Urinary bladder (tissue), 4 donors: ENCODE measurements around the gene DAD1. TPM values are rescaled to one million over a fixed set of nuclear protein-coding genes. Genes with fewer than 3 reads are reported as not detected.
"Not testable (repeated sequence)": the region's sequence is repeated elsewhere in the genome, so short reads cannot be mapped to it uniquely, and the experiment has no call there.

Experiments
- DNase-seq: peaks from one replicate; pipeline ENCODE4 v3.0.0-alpha.2; 2015; ENCODE audit errors: extremely low spot score
- H3K27ac ChIP-seq: one replicate; pipeline ENCODE4 v1.5.1; 2013; ENCODE audit warnings: low read depth, mild to moderate bottlenecking, moderate library complexity
- H3K36me3 ChIP-seq: one replicate; pipeline ENCODE4 v1.6.1; 2013; ENCODE audit warnings: mild to moderate bottlenecking, moderate library complexity; ENCODE audit not compliant: insufficient read depth
- H3K4me1 ChIP-seq: one replicate; pipeline ENCODE4 v1.6.1; 2013; ENCODE audit warnings: mild to moderate bottlenecking, moderate library complexity; ENCODE audit not compliant: insufficient read depth
- H3K4me3 ChIP-seq: one replicate; pipeline ENCODE4 v1.5.1; 2013; ENCODE audit warnings: low read depth, low read length
- WGBS: extraction: QIAGEN DNeasy Blood & Tissue Kit; methylation state at CpG from one replicate; pipeline ENCODE4 v1.1.7; 2013; 5-methylcytosine and 5-hydroxymethylcytosine counted together
- polyA plus RNA-seq: library from polyadenylated mRNA; stranded (reverse); fragments of 200-250 nt; gene quantifications from one replicate; pipeline ENCODE4 v1.2.3, GENCODE V29; 2013
- total RNA-seq: library from RNA; depleted of rRNA; stranded (reverse); fragments of >200 nt; gene quantifications from one replicate; pipeline ENCODE4 v1.2.3, GENCODE V29; 2014
- donor health status: healthy with polysubstance abuse.
- donor health status: healthy.

DAD1 gene
- total RNA-seq (214 TPM), polyA plus RNA-seq (222 TPM)

DNA sequence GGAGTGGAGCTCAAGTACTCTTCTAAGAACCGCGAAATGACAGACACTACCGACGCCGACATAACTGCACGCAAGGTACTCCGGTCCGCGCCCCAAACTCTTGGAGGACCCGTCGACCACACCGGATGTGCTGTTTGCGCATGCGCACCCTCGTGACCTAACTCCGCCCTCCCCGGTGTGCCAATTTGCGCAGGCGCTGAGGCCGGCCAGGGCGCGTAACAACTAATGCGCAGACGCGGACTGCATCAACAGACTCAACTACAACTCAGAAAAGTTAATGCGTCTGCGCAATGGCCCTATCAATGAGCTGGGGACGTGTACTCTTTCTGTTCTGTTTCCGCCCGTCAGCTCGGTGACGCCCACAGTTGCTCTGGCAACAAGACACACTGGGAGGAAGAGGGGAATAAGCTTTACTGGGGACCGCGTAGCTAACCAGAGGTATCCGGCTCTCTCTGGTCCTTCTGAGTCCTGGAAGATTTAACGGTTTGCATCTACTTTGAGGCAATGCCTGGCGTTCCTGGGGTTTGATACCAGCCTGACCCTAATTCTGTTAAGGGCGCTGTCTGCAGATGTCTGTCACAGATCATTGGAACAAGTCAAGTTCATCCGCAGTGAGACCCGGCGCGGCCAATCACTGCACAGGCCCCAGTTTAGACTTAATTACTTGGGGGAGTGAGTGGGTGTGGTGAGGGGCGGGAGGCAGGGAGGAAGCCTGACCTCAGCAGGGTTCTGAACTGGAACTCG, at the start of gene DAD1:
Gene DAD1, minus strand, starts transcription at position 129 of the 744 bp plus-strand sequence. Its CDS starts 67 bp downstream, at position 62.
- WGBS, result under 1% methylated on average over 44 of the region's 44 CpGs
- H3K4me1 ChIP-seq, result peaks cover 2% of the 10 kb centered on the region
- H3K4me3 ChIP-seq, result peak within 1 kb of the TSS; percentile 78
- peak within 1 kb of the TSS; percentile 96 for H3K27ac ChIP-seq
- peak; percentile 99 for DNase-seq
- no peaks in the 10 kb centered on the region for H3K36me3 ChIP-seq

DNA sequence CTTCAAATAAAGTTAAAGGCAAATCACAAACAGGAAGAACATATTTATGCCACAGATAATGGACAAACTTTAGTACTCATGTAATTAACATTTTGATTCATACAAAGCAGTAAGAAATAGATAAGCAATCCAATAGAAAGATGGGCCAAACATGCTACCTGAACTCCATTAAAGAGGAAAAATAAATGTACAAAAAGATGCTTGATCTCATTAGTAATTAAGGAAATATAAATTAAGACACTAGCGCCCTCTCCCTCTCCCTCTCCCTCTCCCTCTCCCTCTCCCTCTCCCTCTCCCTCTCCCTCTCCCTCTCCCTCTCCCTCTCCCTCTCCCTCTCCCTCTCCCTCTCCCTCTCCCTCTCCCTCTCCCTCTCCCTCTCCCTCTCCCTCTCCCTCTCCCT, 47.0 kb upstream of the DAD1 start:
- not testable (repeated sequence) for DNase-seq, H3K36me3 ChIP-seq, H3K4me3 ChIP-seq, H3K27ac ChIP-seq, H3K4me1 ChIP-seq
- WGBS, result 0% methylated on average over 1 of the region's 1 CpG

GRCh38 chr14:22634233-22634900, 45.3 kb upstream of the DAD1 start:
- no peak for DNase-seq
- Histone ChIP-seq H3K4me1 (no peaks in the 10 kb centered on the region), H3K4me3 (no peak overlapping the region), H3K36me3 (no peaks in the 10 kb centered on the region), H3K27ac (no peak overlapping the region)
- 87% methylated on average over 8 of the region's 8 CpGs for WGBS

GRCh38 chr14:22630486-22630885, 41.5 kb upstream of the DAD1 start:
- Histone ChIP-seq H3K36me3 (no peaks in the 10 kb centered on the region), H3K4me3 (no peak overlapping the region), H3K4me1 (peaks cover 2% of the 10 kb centered on the region), H3K27ac (no peak overlapping the region)
- 70% methylated on average over 2 of the region's 2 CpGs for WGBS
- DNase-seq, result no peak

GRCh38 chr14:22630066-22630465, 41.0 kb upstream of the DAD1 start:
- 97% methylated on average over 3 of the region's 3 CpGs for WGBS
- Histone ChIP-seq H3K4me1 (peaks cover 2% of the 10 kb centered on the region), H3K4me3 (no peak overlapping the region), H3K36me3 (no peaks in the 10 kb centered on the region), H3K27ac (no peak overlapping the region)
- no peak for DNase-seq

- H3K4me1 ChIP-seq, result peaks cover 2% of the 10 kb centered on the region
- H3K4me3 ChIP-seq, result no peak overlapping the region
- no peak overlapping the region for H3K27ac ChIP-seq
- no peak for DNase-seq
- H3K36me3 ChIP-seq, result no peaks in the 10 kb centered on the region
- WGBS, result 69% methylated on average over 5 of the region's 5 CpGs
Measured at GRCh38 chr14:22629361-22629760, 40.3 kb upstream of the DAD1 start.

GRCh38 chr14:22627506-22628263, 38.7 kb upstream of the DAD1 start:
- no peak overlapping the region for H3K27ac ChIP-seq
- WGBS, result 74% methylated on average over 7 of the region's 7 CpGs
- peaks cover 2% of the 10 kb centered on the region for H3K4me1 ChIP-seq
- DNase-seq, result no peak
- no peak overlapping the region for H3K4me3 ChIP-seq
- no peaks in the 10 kb centered on the region for H3K36me3 ChIP-seq

GRCh38 chr14:22626590-22626989, 37.6 kb upstream of the DAD1 start:
- no peak overlapping the region for H3K27ac ChIP-seq
- 66% methylated on average over 6 of the region's 6 CpGs for WGBS
- H3K4me1 ChIP-seq, result peaks cover 2% of the 10 kb centered on the region
- H3K4me3 ChIP-seq, result no peak overlapping the region
- DNase-seq, result no peak
- H3K36me3 ChIP-seq, result no peaks in the 10 kb centered on the region

GRCh38 chr14:22623047-22623446, 34.0 kb upstream of the DAD1 start:
- peaks cover 2% of the 10 kb centered on the region for H3K4me1 ChIP-seq
- 20% methylated on average over 2 of the region's 2 CpGs for WGBS
- no peak overlapping the region for H3K4me3 ChIP-seq
- no peak for DNase-seq
- H3K27ac ChIP-seq, result no peak overlapping the region
- no peaks in the 10 kb centered on the region for H3K36me3 ChIP-seq

- Histone ChIP-seq H3K4me3 (no peak overlapping the region), H3K27ac (no peak overlapping the region), H3K4me1 (peaks cover 2% of the 10 kb centered on the region), H3K36me3 (no peaks in the 10 kb centered on the region)
- DNase-seq, result no peak
- 73% methylated on average over 2 of the region's 2 CpGs for WGBS
Measured at GRCh38 chr14:22622255-22622654, 33.2 kb upstream of the DAD1 start.

GRCh38 chr14:22615765-22616164, 26.7 kb upstream of the DAD1 start:
- H3K4me3 ChIP-seq, H3K27ac ChIP-seq, H3K4me1 ChIP-seq, H3K36me3 ChIP-seq, DNase-seq: not testable (repeated sequence)
- WGBS, result 90% methylated on average over 2 of the region's 2 CpGs

- Histone ChIP-seq H3K4me3 (no peak overlapping the region), H3K36me3 (peaks cover 3% of the 10 kb centered on the region), H3K4me1 (no peaks in the 10 kb centered on the region), H3K27ac (no peak overlapping the region)
- WGBS, result 9% methylated on average over 6 of the region's 6 CpGs
- peak; percentile 74 for DNase-seq
Measured at GRCh38 chr14:22614240-22614799, 25.3 kb upstream of the DAD1 start.

- no peak overlapping the region for H3K27ac ChIP-seq
- 35% methylated on average over 3 of the region's 3 CpGs for whole genome bisulfite sequencing
- DNase-seq, result no peak
- peaks cover 3% of the 10 kb centered on the region for H3K36me3 ChIP-seq
- H3K4me1 ChIP-seq, result no peaks in the 10 kb centered on the region
- no peak overlapping the region for H3K4me3 ChIP-seq
Measured at GRCh38 chr14:22613736-22614239, 24.8 kb upstream of the DAD1 start.
